Measurements from ENCODE around the gene YARS1. TPM values are rescaled to one million over a fixed set of nuclear protein-coding genes. Genes with fewer than 3 reads are reported as not detected.

YARS1 gene
- total RNA-seq, 1 experiment from 2014 or later = 194 TPM

GRCh38 chr1:32759521-32759981 lies 57.6 kb downstream of the YARS1 start:
- Histone ChIP-seq H4K5ac (ENCODE audit: insufficient read length, low read depth, low read length) (peak overlapping the region; percentile 19), H2AFZ (ENCODE audit: low read length) (no peak overlapping the region), H2BK12ac (ENCODE audit: insufficient read length, low read depth, low read length) (peak overlapping the region; percentile 78), H4K8ac (replicated peaks; ENCODE audit: insufficient read length, low read depth, low read length) (no peak overlapping the region), H3K23ac (ENCODE audit: insufficient read length, low read depth, low read length) (no peak overlapping the region), H2BK5ac (ENCODE audit: insufficient read length, low read length) (peak overlapping the region; percentile 27), H3K27ac (ENCODE audit: insufficient read length, low read depth, low read length) (peak overlapping the region; percentile 96), H3K9ac (ENCODE audit: extremely low read depth, insufficient read length, low read length) (peak overlapping the region; percentile 17), H2BK120ac (ENCODE audit: low read depth, low read length, poor library complexity, severe bottlenecking) (peak overlapping the region; percentile 28), H4K91ac (ENCODE audit: insufficient read length, low read depth, low read length) (no peak overlapping the region), H3T11ph (ENCODE audit: low read length) (peak overlapping the region; percentile 1), H3K56ac (ENCODE audit: insufficient read length, low read depth, low read length) (no peak overlapping the region), H2BK15ac (ENCODE audit: low read depth, low read length) (no peak overlapping the region), H3K4me1 (ENCODE audit: insufficient read depth, low read length) (peaks cover 27% of the 10 kb centered on the region; the same call in 1 of the 2 replicates), H3K4ac (ENCODE audit: low read depth, low read length) (no peak overlapping the region), H3K18ac (ENCODE audit: insufficient read length, low read depth, low read length) (peak overlapping the region; percentile 69), H3K9me3 (ENCODE audit: control insufficient read depth, low read depth, low read length) (no peaks in the 10 kb centered on the region), H2AK5ac (ENCODE audit: insufficient read length, low read length) (no peak overlapping the region), H3K4me2 (ENCODE audit: insufficient read depth, insufficient read length, low read length) (peak overlapping the region; percentile 49), H4K20me1 (ENCODE audit: control insufficient read depth, insufficient read depth, insufficient read length) (no peaks in the 10 kb centered on the region), H3K27me3 (ENCODE audit: insufficient read depth, low read length) (no peaks in the 10 kb centered on the region), H3K23me2 (ENCODE audit: insufficient read length, low read depth, low read length, poor library complexity, severe bottlenecking) (peaks cover 4% of the 10 kb centered on the region), H3K14ac (ENCODE audit: insufficient read depth, low read length) (peak overlapping the region; percentile 14; the same call in 1 of the 2 replicates), H2BK20ac (ENCODE audit: low read depth, low read length, poor library complexity, severe bottlenecking) (no peak overlapping the region), H3K79me2 (ENCODE audit: insufficient read depth, low read length) (peaks cover 15% of the 10 kb centered on the region; the same call in 1 of the 2 replicates), H3K79me1 (ENCODE audit: insufficient read depth, low read depth, low read length, poor library complexity, severe bottlenecking) (no peaks in the 10 kb centered on the region)
- peaks cover 3 to 18% (median 12%) of the 10 kb centered on the region in 3 experiments for H3K36me3 Mint-ChIP-seq (ENCODE audit: insufficient read depth in 1 of 3, low read depth in 3 of 3)
- H3K4me3 Mint-ChIP-seq = peak overlapping the region; percentile 50 to 69
- peak overlapping the region; percentile 98 to 100 (median 99) for H3K27ac Mint-ChIP-seq
- no peaks in the 10 kb centered on the region for H3K27me3 Mint-ChIP-seq (ENCODE audit: low read depth)
- no peak for DNase-seq
- TF ChIP-seq CTCF (conservative IDR thresholded peaks at IDR 0.05) = no peak
- peaks cover 71 to 82% of the 10 kb centered on the region in 2 experiments for H3K4me1 Mint-ChIP-seq
- no peaks in the 10 kb centered on the region for H3K9me3 Mint-ChIP-seq
- no CpG with 5 or more reads among the region's 5 CpGs for WGBS (ENCODE audit: extremely low coverage, insufficient read length, low lambda C conversion rate)
